Vagina (tissue), 2 donors: ENCODE measurements around the gene CDC73. TPM values are rescaled to one million over a fixed set of nuclear protein-coding genes. Genes with fewer than 3 reads are reported as not detected.
A peak's percentile ranks its signal among the peaks of the same experiment; 100 is the strongest.

Experiments used
- DNase-seq, 2 donors: peaks; one replicate each; pipeline ENCODE4 v3.0.0-alpha.2; 2017; ENCODE audit errors: extremely low spot score in 2 of 2
- H3K27ac ChIP-seq: fragments of 200-600 bp; sonication (generic); one replicate; pipeline ENCODE4 v1.5.1; 2019
- H3K27me3 ChIP-seq: fragments of 200-600 bp; sonication (generic); one replicate; pipeline ENCODE4 v1.5.1; 2019
- H3K36me3 ChIP-seq, 2 donors: fragments of 200-600 bp; sonication (generic); one replicate each; pipeline ENCODE4 v1.5.1; 2017 to 2019
- H3K4me1 ChIP-seq: fragments of 200-600 bp; sonication (generic); one replicate; pipeline ENCODE4 v1.5.1; 2019
- H3K4me3 ChIP-seq, 2 donors: fragments of 200-600 bp; sonication (generic); 1 replicate in 1 of 2; 2 replicates in 1 of 2; pipeline ENCODE4 v1.5.1; 2016 to 2019
- H3K9me3 ChIP-seq: fragments of 200-600 bp; sonication (generic); one replicate; pipeline ENCODE4 v1.5.1; 2019
- CTCF ChIP-seq, 3 experiments: fragments of 450-650 bp in 2 of 3; fragments of 200-600 bp in 1 of 3; sonication (generic) in 1 of 3; IDR thresholded peaks; one replicate each; pipeline ENCODE4 v1.5.1; 2017 to 2019; ENCODE audit warnings: antibody characterized with exemption in 3 of 3, mild to moderate bottlenecking in 2 of 3, moderate library complexity in 2 of 3
- POLR2A ChIP-seq, 2 donors: fragments of 450-650 bp; IDR thresholded peaks; one replicate each; pipeline ENCODE4 v1.6.1; 2017; ENCODE audit warnings: antibody characterized with exemption in 2 of 2, mild to moderate bottlenecking in 2 of 2, moderate library complexity in 2 of 2
- POLR2AphosphoS5 ChIP-seq, 2 donors: sonication (generic); formaldehyde crosslinking; IDR thresholded peaks; one replicate each; pipeline ENCODE4 v1.9.0; 2017; ENCODE audit warnings: antibody characterized with exemption in 2 of 2, mild to moderate bottlenecking in 2 of 2, low read depth in 1 of 2; ENCODE audit not compliant: insufficient read depth in 1 of 2
- intact Hi-C: fragments of 100-400 bp; cut with DNase I; formaldehyde crosslinking; loops from one replicate; pipeline ENCODE4 v1.15.1; 2023
- total RNA-seq: library from RNA; depleted of rRNA; stranded (reverse); fragments of >200 nt; gene quantifications from one replicate; pipeline ENCODE4 v1.2.3, GENCODE V29; 2016

Gene CDC73
- total RNA-seq, 1 donor from 2014 or later: 28.5 TPM

DNA sequence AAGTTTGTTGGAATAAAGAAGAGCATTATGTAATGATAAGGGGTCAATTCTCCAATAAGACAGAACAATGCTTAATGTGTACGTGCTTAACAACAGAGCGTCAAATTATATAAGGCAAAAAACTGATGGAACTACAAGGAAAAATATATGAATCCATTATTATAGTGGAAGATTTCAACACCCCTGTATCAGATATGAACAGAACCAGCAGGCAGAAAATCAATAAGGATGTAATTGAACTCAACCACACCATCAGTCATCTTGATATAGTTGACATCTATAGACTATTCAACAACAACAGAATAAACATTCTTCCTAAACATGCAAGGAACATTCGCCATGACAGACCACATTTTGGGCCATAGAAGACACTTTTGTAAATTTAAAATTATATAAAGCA lies 3.6 kb upstream of the CDC73 start:
- Histone ChIP-seq H3K27me3 (no peaks in the 10 kb centered on the region), H3K36me3 (no peaks in the 10 kb centered on the region), H3K27ac (no peak overlapping the region), H3K9me3 (no peaks in the 10 kb centered on the region), H3K4me3 (no peak overlapping the region), H3K4me1 (peaks cover 4% of the 10 kb centered on the region)
- TF ChIP-seq CTCF (IDR thresholded peaks at IDR 0.05): no peak
- TF ChIP-seq POLR2A (IDR thresholded peaks at IDR 0.05): no peak
- no peak for TF ChIP-seq POLR2AphosphoS5 (IDR thresholded peaks at IDR 0.05; ENCODE audit: insufficient read depth in 1 of 2, low read depth in 1 of 2)
- DNase-seq: no peak
- intact Hi-C loops: no loop called here

DNA sequence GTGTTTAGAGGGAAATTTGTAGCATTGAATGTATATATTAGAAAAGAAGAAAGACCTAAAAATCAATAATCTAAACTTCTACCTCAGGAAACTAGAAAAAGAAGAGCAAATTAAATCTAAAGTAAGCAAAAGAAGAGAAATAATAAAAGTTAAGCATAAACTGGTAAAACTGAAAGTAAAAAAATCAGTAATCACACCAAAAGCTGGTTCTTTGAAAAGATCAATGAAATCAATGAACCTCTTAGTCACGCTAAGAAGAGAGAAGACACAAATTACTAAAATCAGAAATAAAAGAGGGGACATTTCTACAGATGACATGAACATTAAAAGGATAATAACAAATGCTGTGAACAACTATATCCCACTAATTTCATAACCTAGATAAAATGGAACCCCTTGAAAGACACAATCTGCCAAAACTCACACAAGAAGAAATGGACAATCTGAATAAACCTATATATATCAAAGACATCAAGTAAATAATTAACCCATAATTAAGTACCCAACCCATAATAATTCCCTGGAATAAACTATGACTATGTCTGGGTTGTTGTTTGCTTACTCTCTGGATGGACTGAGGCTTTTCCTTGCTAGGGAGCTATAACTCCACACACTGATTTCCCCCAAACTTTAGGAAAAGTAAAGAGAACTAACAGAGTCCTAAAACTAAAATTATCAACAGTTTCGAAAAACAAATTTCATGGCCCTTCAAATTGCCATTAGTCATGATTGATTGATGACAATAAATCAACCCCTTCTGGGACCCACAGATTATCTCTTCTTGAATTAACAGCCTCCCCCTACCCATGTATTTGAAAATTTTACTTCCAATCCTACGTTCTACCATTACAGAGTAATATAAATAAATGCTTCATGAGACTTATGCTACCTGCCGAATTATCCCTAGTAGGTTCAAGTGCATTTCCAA lies 2.8 kb upstream of the CDC73 start:
- TF ChIP-seq POLR2AphosphoS5 (IDR thresholded peaks at IDR 0.05; ENCODE audit: insufficient read depth in 1 of 2, low read depth in 1 of 2): no peak
- TF ChIP-seq POLR2A (IDR thresholded peaks at IDR 0.05): no peak
- TF ChIP-seq CTCF (IDR thresholded peaks at IDR 0.05): no peak
- intact Hi-C loops: no loop called here
- no peaks in the 10 kb centered on the region for H3K27me3 ChIP-seq
- no peak overlapping the region for H3K4me3 ChIP-seq
- H3K4me1 ChIP-seq: peaks cover 13% of the 10 kb centered on the region
- no peak overlapping the region for H3K27ac ChIP-seq
- no peaks in the 10 kb centered on the region for H3K9me3 ChIP-seq
- H3K36me3 ChIP-seq: no peaks in the 10 kb centered on the region
- DNase-seq: no peak

- H3K27me3 ChIP-seq: no peaks in the 10 kb centered on the region
- H3K36me3 ChIP-seq: peaks cover 0 to 4% of the 10 kb centered on the region in 2 donors
- peak overlapping the region; percentile 67 to 82 for H3K4me3 ChIP-seq
- no peak for DNase-seq
- H3K27ac ChIP-seq: no peak overlapping the region
- intact Hi-C loops: loop anchor here (2.0 kb wide), 1 partner anchor 16 kb away; the partner anchor contains the start of gene GLRX2
- H3K4me1 ChIP-seq: peaks cover 26% of the 10 kb centered on the region
- no peaks in the 10 kb centered on the region for H3K9me3 ChIP-seq
- TF ChIP-seq POLR2AphosphoS5 (IDR thresholded peaks at IDR 0.05; ENCODE audit: insufficient read depth in 1 of 2, low read depth in 1 of 2) (no peak), CTCF (IDR thresholded peaks at IDR 0.05) (no peak), POLR2A (IDR thresholded peaks at IDR 0.05) (no peak)
Observed at GRCh38 chr1:193120604-193121166, 1.1 kb upstream of the CDC73 start.

DNA sequence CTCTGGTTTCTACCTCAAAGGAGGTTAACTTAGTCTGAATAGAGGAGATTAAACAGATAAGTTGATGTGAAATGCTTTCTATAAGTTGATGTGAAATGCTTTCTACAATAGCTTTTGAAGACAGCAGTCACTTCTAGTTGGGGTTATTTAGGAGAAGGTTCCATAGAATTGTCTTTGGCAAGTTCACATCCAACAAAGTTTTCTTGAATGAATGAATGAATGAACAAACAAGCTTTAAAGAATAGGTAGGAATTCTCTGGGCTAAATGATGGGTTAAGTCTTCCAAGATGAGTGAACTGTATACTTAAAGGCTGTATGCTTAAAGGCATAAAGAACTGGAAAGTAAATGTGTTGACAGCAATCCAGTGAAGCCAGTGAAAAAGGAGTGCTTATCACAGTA lies 1.9 kb downstream of the CDC73 start:
- no peaks in the 10 kb centered on the region for H3K9me3 ChIP-seq
- TF ChIP-seq CTCF (IDR thresholded peaks at IDR 0.05) (no peak), POLR2AphosphoS5 (IDR thresholded peaks at IDR 0.05; ENCODE audit: insufficient read depth in 1 of 2, low read depth in 1 of 2) (no peak), POLR2A (IDR thresholded peaks at IDR 0.05) (no peak)
- H3K27me3 ChIP-seq: no peaks in the 10 kb centered on the region
- peak overlapping the region in 1 of 2 donors; percentile 67 for H3K4me3 ChIP-seq
- DNase-seq: no peak
- H3K27ac ChIP-seq: no peak overlapping the region
- intact Hi-C loops: loop anchor here (2.0 kb wide), 1 partner anchor 65 kb away; the partner anchor contains the start of genes RO60 and UCHL5
- H3K4me1 ChIP-seq: peaks cover 31% of the 10 kb centered on the region
- peaks cover 0 to 8% of the 10 kb centered on the region in 2 donors for H3K36me3 ChIP-seq
